NCI-H1417 treated with DMSO at 0.1 percent for 48 hours (cell line): ENCODE measurements around the gene TXN.

Experiments
- DNase-seq: peaks from one replicate; lab custom pipeline; 2025; lab: John Stamatoyannopoulos, UW

The TXN gene

DNA sequence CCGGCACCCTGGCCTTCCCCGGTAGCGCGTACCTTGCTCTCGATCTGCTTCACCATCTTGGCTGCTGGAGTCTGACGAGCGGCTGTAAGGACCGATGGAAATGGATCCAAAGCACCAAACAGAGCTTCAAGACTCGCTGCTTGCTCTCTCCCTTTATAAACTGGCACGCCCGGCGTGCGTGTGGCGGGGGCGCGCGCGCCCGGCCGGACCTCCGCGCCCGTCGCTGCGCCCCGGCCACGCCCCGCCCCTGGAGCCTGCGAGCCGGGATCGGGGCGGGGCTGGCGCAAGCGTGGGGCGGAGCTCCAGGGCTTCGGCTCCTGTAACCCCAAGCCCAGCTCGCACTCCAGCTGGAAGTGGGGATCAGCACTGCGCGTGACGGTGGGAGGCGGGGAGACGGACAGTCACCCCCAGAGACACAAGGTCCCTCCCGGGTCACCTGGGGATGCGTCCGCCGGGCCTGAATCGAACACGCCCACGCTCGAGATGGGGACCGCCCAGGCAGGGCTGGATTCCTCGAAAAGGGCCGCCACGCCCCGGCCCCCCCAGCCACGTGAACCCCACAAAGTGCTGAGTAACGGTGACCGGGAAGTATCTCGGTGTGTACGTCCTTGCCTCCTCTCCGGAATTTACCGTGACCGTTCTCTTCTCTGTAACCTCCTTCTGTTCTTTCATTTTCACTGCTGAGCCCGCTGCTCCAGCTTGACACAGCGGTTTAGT lies at the start of gene TXN:
TXN (minus strand) TSS at position 128 of the 717 bp plus-strand sequence; CDS start at position 56, 72 bp downstream.
- DNase-seq = peak; percentile 36

DNA sequence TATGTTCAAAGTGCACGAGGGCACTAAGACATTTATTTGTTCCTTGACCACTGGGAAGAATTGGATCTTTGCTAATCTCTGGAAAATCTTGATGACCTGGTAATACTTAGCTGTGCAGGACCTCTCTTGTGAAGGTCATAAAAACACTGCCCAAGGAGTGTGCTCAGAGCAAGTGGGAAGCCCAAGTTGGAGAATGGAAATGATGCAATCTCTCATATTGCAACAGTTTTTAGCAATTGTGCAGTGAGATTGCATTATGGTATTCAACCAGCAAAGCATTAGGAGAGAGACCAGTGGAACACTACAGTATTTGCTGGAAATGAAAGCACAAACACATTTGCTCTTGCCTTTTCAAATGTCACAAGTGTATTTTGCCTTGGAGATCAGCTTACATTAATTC lies 46.8 kb upstream of the TXN start:
- no peak for DNase-seq

DNA sequence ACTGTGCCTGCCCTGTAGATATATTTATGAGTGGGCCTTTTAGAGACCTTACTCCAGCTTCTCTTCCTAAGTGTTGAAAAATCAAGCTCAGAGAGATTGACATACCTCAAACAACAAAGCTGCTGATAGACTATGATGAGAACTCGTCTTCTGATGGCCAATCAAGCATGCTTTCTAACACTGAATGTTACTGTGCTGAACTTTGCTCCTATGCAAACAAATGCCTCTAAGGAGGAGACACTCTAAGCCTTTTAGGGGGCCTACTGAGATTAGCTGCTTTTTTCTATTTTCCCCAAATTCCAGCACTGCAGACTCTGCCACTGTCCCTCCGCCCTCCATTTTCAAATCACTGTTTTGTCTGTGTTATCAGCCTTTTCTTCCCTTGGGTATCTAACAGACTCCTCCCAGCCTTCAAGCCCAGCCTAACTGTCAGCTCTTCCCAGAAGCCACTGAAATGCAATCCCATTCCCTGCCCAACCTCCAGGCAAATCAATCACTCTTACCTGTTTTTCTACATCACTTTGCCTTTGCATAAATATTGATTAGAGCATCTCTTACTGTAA lies 41.8 kb upstream of the TXN start:
- DNase-seq = no peak

DNA sequence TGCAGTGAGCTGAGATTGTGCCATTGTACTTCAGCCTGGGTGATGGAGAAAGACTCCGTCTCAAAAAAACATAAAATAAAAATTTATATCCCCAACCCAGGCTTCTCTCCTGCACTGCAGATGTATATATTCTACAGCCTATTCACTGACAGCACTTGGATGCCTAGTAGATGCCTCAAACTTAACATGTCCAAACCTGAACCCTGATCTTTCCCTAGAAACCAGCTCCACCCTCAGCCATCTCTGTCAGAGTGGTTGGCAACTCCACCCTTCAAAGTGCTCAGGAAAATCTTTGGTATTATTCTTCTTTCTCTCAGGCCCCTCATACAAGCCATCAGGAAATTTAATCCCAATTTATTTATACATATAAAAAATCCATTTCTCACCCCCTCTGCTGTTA lies 36.9 kb upstream of the TXN start:
- no peak for DNase-seq

DNA sequence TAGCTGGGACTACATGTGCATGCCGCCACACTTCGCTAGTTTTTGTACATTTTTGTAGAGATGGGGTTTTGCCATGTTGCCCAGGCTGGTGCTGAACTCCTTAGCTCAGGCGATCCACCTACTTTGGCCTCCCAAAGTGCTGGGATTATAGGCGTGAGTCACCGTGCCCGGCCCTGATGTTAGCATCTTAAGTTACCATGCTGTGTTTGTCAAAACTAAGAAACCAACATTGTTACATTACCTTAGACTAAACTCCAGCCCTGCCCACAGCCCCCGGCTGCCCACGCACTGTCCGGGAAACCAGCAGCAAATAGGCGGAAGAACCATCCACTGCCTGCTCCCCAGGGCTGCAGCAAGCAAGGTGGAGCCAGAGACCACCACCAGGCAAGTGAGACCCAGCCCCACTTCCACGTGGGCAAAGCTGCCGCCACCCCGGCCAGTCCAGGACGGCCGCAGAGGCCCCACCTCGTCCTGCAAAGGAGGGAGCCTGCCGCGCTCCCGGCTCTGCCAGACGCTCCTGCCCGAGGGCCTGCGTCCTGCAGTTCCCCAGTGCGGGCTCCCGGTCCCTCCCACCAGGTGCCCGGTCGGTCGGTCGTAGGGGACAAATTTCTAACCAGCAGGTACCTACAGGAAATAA lies 35.7 kb upstream of the TXN start:
- no peak for DNase-seq

DNA sequence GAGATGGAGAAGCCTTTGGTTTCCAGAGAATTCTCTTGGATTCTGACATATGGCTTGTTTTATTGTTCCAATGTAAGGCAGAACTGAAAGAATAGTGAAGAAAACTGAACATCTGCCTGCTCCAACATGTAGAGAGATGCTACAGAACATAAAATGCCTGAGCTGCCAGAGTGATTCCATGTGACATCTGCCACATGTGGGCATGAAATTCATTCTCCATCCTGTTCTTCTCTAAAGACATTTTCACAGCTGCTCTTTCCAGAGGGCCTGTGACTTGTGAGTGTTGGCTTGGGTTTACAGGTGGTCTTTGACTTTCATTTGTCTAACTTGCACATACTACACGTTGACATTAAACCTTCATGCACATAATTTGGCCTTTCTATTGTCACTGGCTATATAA lies 33.7 kb upstream of the TXN start:
- no peak for DNase-seq

DNA sequence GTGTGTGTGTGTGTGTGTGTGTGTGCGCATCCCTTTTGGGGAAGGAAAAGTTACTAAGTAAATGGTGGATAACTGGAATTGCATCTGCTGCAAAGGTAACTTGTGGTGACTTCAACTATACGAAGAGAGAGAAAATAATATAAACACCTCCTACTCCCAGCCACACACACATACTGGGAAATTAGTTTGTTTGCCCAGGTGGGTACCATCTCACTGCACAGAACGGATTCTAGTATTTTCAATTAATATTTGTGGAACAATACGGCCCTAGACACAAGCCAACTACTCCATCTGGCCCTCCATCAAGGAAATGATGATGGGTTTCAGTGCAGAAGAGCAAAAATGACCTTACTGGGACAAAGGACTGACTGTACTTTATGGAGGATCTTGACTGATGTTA lies 32.2 kb upstream of the TXN start:
- no peak for DNase-seq

DNA sequence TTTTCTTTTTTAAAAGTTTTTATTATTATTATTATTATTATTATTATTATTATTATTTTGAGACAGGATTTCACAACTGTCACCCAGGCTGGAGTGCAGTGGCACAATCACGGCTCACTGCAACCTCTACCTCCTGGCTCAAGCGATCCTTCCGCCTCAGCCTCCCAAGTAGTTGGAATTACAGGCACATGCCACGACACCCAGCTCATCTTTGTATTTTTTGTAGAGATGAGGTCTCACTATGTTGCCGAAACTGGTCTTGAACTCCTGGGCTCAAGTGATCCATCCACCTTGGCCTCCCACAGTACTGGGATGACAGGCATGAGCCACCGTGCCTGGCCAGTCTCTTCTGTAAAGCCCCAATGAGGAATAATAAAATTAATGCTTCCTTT lies 31.0 kb upstream of the TXN start:
- no peak for DNase-seq

DNA sequence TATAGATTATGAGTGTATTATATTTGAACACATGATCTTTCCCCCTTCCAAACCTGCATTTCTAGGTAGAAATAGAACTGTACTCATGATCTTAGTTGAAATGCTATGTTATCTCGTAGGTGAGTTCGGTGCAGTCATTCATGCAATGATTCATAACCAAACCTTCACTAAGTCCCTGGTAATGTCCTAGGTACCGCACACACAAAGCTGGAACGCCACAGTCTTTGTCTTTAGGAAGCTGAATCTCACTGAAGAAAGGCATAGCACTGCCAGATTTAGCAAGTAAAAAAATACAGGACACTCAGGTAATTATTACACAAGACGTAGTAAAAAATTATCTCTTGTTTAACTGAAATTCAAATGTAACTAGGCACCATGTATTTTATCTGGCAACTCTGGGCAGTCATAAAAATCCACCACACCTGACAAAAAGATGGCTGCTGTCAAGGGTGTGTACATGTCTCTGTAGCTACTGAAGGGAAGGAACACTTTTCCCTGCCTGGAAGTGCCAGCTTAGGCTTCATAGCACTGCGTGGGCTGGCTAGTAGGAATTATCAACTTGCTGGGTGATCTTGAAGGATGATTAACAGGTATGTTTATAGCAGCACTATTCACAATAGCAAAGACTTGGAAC lies 28.0 kb upstream of the TXN start:
- DNase-seq = no peak

DNA sequence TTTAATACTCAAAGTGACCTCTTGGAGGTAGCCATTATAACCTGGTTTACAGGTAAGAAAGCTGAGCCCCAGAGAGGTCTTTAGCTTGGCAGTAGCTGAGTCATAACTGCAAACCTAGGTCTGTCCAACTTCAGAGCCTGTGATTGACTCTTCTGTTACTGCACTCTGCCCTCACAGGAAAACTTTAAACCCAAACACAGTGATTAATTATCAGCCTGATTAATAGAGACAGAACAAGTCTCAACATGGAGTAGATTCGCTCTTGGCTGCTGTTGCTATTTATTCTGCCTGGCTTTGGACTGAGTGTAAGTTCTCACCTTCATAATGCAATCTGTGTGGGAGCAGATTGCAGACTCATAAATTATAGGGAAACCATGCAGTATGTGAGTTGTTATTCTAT lies 27.4 kb upstream of the TXN start:
- DNase-seq = peak; percentile 37

DNA sequence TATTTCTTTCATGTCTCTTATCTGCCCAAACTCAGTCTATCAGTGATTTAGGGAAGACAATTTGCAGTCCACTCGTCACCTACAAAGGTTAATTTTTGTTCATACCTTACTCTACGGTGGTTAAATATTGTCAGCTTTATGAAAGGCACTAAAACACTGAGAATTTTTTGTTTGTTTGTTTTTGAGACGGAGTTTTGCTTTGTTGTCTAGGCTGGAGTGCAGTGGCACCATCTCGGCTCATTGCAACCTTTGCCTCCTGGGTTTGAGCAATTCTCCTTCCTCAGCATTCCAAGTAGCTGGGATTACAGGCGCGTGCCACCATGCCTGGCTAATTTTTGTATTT lies 26.4 kb upstream of the TXN start:
- DNase-seq = no peak

DNA sequence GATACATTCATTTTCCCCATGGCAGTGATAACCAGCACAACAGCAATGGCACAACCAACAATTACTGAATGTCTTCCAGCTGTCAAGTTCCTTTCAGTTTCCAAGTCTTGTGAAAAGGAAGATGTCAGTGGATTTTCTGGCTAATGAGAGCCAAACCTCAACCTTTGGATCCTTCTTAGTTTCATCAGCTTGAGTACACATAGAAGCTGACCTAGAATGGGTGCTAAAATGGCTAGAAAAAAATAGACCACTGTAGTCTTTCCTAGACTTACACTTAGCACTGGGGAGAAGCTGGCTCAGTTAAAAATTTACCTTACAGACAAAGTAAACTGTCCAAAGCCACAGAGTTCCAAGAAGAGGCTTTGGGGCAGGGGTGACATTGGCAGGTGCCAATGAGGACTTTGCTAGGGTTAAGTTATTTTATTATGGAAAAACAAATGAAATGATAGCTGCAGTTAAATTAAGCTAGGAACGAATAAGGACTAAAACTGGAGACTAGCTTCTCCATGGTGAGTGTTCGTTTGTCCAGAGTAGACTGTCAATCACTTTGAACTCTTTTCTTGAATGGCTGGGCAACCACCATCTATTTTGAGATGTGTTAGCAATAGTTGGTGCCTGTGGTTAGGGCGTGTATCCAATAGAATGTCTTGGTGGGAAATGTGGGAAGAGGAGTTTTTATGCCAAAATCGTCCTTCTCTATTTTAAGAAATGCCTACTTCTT lies 25.9 kb upstream of the TXN start:
- DNase-seq = no peak

DNA sequence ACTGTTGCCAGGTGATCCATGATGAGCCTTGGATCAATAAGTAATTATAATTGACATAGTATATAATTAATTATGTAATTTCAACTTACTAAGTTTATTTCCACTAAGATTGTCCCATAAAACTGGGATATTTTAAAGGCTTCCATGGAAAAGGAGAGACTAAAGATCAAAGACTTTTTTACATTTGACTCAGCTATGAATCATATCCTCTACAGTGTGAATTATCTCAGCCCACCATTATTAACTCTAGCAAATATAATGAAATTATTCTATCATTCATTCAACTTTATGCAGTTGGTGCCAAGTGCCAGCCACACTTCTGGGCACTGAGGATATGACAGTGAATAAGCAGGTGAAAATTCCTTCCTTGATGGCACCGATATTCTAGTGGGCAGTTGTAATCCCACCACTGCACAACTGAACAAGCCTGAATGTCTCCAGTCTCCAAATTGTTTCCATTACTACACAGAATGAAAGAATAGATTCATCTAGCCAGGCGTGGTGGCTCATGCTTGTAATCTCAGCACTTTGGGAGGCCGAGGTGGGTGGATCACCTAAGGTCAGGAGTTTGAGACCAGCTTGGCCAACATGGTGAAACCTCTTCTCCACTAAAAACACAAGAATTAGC lies 21.9 kb upstream of the TXN start:
- no peak for DNase-seq

DNA sequence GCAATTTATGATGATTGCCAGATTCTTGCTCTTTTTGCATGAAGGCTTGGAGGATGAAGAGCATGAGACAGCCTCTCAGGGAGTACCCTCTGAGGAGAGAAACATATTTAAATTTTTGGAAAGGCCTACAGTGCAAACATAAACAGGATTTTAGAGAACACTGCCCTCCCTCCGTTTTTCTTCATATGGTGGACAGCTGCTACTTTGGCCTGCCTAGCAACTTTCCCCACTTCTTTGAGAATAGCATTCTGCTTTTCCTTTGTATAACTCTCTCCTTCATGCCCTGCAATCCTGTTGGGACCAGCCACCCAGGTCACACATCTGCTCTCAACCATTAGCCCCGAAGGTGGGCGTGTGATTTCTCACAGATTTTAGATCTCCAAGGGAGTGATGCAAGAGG lies 20.5 kb upstream of the TXN start:
- DNase-seq = no peak

DNA sequence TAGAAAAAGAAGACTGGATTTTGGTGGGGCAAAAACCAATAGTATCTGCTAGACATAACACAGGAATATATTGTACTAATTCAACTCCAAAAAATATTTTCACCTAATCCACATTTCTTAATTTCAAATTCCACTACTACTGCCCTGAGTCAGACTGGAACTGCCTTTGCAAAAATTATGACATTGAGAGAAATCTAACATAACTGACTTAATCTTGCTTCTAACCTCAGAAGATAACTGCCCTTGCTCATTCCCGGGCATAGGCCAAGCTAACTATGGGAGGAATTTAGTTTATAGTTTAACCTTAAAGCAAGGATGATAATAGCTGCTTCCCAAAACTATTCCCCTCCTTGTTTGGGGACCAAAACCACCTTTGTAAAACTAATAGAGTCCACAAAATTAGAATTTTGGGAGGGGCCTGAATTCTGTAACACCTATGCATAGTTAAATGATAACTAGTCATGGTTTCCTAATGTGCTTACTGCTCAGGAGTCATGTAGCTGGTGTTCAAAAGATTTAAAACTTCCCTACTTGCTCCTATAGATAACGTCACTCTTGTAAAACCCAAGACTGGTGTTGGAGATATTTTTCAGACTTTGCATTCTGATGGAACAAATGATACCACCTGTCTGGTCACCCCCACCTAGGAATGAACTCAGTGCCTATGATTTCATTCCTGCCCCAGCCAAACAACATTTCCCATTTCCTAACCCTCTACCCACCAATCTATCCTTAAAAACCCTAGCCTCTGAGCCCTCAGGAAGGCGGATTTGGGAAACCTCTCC lies 14.1 kb upstream of the TXN start:
- no peak for DNase-seq

DNA sequence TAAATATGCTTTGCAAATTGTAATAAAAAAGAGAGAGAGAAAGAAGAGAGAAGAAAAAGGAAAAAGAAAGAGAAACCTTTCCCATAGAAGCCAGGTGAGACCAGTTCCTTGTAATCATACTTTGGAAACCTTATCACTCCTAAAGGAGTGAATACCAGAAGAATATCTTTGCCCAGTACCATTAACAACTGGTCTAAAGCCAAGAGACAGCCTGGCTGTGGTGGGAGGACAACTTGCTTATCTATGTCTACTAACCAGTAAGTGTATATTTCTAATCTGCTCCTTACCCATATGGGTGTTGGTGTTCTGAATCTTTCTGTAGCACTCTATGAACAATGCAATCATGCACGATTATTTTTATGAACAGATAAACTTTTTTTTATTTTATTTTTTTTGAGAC lies 10.5 kb upstream of the TXN start:
- no peak for DNase-seq

DNA sequence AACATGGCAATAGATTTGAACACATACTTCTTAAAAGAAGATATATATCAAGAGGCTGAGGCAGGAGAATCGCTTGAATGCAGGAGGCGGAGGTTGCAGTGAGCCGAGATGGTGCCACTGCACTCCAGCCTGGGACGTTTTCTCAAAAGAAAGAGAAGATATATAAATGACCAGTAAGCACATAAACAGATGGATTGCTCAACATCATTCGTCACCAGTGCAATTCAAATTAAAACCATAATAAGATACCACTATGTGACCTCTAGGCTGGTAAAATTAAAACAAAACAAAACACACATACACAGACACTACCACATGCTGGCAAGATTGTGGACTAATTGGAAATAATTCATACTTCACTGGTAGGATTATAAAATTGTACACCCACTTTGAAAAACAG lies 5.3 kb upstream of the TXN start:
- DNase-seq = no peak

DNA sequence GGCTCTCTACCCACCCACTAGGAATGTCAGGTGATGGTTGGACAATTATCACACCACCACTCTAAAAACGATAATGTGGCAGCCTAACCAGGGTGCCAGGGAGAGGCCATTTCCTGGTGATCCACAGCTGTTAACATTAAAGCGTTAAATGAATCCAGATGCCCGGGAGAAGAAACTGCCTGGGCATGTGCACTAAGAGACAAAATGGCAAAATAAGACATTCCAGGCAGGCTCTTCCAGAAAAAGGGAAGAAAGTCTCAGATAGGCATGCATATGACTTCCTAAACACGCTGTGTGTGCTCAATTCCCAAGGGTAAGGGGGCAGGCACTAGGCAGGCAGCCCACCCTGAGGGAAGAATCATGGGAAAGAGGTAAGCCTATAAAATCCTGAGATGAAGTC lies 4.6 kb upstream of the TXN start:
- no peak for DNase-seq

DNA sequence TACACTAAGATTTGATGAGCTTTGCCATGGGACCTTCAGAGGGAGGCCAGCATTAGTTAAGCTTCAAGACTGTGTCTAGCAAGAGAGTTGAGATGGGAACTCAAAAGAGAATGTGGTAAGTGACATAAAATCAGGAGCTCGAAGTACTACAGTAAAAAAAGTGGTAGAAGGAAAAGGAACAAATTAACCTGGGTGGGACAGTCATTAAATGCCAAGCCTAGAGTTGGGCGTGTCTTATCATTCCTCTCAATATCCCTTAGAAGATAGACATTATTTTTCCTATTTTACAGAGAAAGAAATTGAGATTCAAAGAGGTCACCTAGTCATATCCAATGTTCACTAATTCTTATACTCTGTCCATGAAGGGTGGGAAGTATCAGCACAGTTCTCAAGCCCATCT lies 3.3 kb upstream of the TXN start:
- DNase-seq = no peak

DNA sequence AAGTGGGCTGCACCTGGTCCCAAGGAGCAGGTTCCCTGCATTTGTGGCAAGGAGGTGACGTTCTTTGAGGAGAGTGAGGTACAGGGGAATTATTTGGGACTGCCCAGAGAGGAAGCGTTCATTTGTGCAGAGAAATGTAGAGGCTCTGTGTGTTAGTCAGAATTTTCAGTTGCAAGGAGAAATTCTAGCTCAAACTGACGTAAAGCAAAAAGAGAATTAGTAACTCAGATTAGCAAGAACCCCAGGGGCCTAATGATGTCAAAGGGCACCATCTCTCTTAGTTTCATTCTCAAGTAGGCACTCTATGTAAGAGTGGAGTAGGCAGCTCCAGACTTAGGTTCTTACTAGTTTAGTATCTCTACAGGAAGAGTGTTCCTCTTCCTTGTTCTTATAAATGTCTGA lies 2.4 kb upstream of the TXN start:
- no peak for DNase-seq

DNA sequence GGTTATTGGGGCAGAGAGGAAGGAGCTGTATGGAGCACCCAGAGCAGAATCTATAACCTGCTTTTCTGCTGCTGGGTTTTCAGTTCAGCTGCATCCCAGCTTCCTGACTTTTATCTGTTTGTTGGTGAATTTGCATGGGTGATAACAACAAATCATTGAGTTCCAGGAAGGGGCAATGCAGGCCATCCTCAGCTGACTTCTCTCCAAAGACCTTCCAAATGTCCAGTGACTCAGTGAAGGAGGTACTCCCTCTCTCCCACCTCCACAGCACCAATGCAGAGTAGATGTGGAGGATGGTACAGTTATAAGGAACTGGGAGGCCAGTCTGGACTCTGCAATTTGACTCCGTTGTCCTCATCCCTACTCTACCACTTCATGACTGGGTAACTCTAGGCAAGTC lies 1.6 kb upstream of the TXN start:
- no peak for DNase-seq
